ENCODE measurements around the gene TOP2A. TPM values are rescaled to one million over a fixed set of nuclear protein-coding genes. Genes with fewer than 3 reads are reported as not detected.
"Not testable (repeated sequence)": the region's sequence is repeated elsewhere in the genome, so short reads cannot be mapped to it uniquely, and the experiment has no call there.

The TOP2A gene
- total and polyA plus RNA-seq, 10 donors: 5.5 to 37.5 (median 13.5) TPM

DNA sequence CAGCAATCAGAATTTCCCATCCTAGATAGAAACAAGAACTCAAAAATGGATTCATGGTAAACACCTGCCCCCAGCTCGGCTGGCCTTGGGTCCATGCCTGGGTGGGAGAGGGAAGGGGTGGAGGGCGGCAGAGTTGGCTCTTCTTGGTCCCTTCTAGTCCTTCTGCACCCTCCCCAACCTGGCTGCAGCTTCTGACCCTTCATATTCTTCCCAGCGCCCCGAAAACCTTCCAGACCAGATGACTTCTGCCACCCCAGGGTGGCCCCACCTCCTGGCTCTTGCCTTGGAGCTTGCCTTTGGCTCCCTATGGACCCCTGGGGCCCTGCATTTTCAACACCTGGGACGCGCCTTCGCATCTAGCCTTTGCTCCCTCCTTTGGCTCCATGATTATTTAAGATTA, 47.8 kb downstream of the TOP2A start:
- intact Hi-C loops (cut with DNase I; ENCODE audit: low total_unique reads): no loop called here
- WGBS, 5 donors: 94 to 98% (median 95%) methylated on average over 7 of the region's 7 CpGs
- DNase-seq: no peak

DNA sequence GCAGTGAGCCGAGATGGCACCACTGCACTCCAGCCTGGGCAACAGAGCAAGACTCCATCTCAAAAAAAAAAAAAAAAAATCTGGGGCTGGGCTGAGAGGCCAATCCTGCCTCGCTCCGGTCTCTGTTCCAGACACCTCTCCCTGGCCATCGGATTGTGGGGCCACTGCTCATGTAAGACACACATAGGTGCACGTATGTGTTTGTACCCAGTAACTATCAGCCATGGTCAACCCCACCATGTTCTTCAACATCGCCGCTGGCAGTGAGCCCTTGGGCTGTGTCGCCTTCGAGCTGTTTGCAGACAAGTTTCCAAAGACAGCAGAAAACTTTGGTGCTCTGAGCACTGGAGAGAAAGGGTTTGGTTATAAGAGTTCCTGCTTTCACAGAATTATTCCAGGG, 50.0 kb downstream of the TOP2A start:
- H3K36me3 ChIP-seq; H3K9me3 ChIP-seq; intact Hi-C loops (cut with DNase I; ENCODE audit: low total_unique reads); H3K27ac ChIP-seq; H3K4me3 ChIP-seq; DNase-seq: not testable (repeated sequence)
- WGBS, 5 donors: 92 to 97% (median 96%) methylated on average over 8 to 9 of the region's 9 CpGs
- Histone ChIP-seq H3K4me1 (peaks cover 4 to 30% (median 9%) of the 10 kb centered on the region in 6 donors), H3K27me3 (replicated peaks in 1 of 7) (peaks cover 0 to 20% (median 6%) of the 10 kb centered on the region in 7 donors)

More for the DNA sequence above, 47.8 kb downstream of the TOP2A start:
- Histone ChIP-seq H3K27me3 (replicated peaks in 1 of 7) (no peaks in the 10 kb centered on the region), H3K4me3 (no peak overlapping the region), H3K9me3 (no peaks in the 10 kb centered on the region), H3K36me3 (no peaks in the 10 kb centered on the region), H3K4me1 (peaks cover 0 to 10% (median 0%) of the 10 kb centered on the region in 6 donors), H3K27ac (no peak overlapping the region)
- no peak for TF ChIP-seq POLR2A (IDR thresholded peaks at IDR 0.05)
- no peak for TF ChIP-seq POLR2AphosphoS5 (IDR thresholded peaks at IDR 0.05)
- TF ChIP-seq, protein P1, sequence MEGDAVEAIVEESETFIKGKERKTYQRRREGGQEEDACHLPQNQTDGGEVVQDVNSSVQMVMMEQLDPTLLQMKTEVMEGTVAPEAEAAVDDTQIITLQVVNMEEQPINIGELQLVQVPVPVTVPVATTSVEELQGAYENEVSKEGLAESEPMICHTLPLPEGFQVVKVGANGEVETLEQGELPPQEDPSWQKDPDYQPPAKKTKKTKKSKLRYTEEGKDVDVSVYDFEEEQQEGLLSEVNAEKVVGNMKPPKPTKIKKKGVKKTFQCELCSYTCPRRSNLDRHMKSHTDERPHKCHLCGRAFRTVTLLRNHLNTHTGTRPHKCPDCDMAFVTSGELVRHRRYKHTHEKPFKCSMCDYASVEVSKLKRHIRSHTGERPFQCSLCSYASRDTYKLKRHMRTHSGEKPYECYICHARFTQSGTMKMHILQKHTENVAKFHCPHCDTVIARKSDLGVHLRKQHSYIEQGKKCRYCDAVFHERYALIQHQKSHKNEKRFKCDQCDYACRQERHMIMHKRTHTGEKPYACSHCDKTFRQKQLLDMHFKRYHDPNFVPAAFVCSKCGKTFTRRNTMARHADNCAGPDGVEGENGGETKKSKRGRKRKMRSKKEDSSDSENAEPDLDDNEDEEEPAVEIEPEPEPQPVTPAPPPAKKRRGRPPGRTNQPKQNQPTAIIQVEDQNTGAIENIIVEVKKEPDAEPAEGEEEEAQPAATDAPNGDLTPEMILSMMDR (IDR thresholded peaks at IDR 0.05 in 8 of 11, conservative IDR thresholded peaks at IDR 0.05 in 3 of 11): no peak

GRCh38 chr17:40366861-40367518, 50.7 kb downstream of the TOP2A start:
- peak; percentile 58 for DNase-seq
- TF ChIP-seq POLR2A (IDR thresholded peaks at IDR 0.05): no peak
- TF ChIP-seq, protein P1 (IDR thresholded peaks at IDR 0.05 in 8 of 11, conservative IDR thresholded peaks at IDR 0.05 in 3 of 11): no peak
- no peak for TF ChIP-seq POLR2AphosphoS5 (IDR thresholded peaks at IDR 0.05)
- peaks cover 4 to 37% (median 16%) of the 10 kb centered on the region in 6 donors for H3K4me1 ChIP-seq
- H3K36me3 ChIP-seq: no peaks in the 10 kb centered on the region
- H3K27ac ChIP-seq: no peak overlapping the region
- H3K9me3 ChIP-seq: no peaks in the 10 kb centered on the region
- intact Hi-C loops (cut with DNase I; ENCODE audit: low total_unique reads): no loop called here
- 31 to 75% (median 71%) methylated on average over 7 to 17 of the region's 17 CpGs for WGBS, 5 donors
- H3K4me3 ChIP-seq: no peak overlapping the region
- peaks cover 0 to 27% (median 6%) of the 10 kb centered on the region in 7 donors for H3K27me3 ChIP-seq (replicated peaks in 1 of 7)

DNA sequence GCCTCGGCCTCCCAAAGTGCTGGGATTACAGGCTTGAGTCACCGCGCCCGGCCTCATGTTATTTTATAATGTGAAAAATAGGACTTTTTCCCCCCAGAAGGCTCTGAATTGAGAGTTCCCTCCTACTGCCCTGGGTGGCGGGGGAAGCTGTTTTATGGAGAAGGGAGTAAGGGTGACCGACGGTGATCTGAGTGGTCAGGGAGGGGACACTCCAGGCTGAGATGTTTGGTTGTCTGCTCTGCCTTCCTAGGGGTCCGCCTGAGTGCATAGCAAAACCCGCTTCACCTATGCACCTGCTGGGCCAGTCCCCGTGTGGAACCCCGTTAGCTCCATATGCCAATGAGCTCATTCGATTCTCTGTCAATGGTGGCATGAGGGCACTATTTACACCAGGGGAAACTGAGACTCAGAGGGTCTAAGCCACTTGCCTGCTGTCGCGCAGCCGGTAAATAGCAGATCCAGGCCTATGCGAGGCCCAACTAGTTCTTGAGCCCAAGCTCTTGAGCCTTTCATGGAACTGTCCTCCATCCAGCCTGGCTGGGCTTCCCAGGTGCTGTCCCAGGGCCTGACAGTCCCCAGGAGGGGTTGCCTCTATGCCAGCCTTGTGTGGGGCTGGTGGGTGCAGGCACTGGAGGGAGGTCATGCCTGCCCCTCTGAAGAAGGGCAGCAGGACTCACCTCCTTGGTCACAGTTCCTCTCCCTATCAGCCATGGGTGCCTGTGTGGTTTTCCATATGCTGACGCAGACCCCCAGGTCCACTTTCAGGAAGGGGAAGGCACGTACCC, 51.4 kb downstream of the TOP2A start:
- H3K4me1 ChIP-seq: peaks cover 4 to 41% (median 19%) of the 10 kb centered on the region in 6 donors
- 89 to 95% (median 91%) methylated on average over 13 to 18 of the region's 18 CpGs for WGBS, 5 donors
- no peak for DNase-seq
- no peak overlapping the region for H3K27ac ChIP-seq
- H3K36me3 ChIP-seq: no peaks in the 10 kb centered on the region
- intact Hi-C loops (cut with DNase I; ENCODE audit: low total_unique reads): no loop called here
- TF ChIP-seq POLR2A (IDR thresholded peaks at IDR 0.05): no peak
- TF ChIP-seq, protein P1 (IDR thresholded peaks at IDR 0.05 in 8 of 11, conservative IDR thresholded peaks at IDR 0.05 in 3 of 11): no peak
- no peak for TF ChIP-seq POLR2AphosphoS5 (IDR thresholded peaks at IDR 0.05)
- no peak overlapping the region for H3K4me3 ChIP-seq
- H3K27me3 ChIP-seq (replicated peaks in 1 of 7): peaks cover 0 to 34% (median 6%) of the 10 kb centered on the region in 7 donors
- H3K9me3 ChIP-seq: no peaks in the 10 kb centered on the region
